ENCODE data around the gene CNOT6L. TPM values are rescaled to one million over a fixed set of nuclear protein-coding genes. Genes with fewer than 3 reads are reported as not detected.

CNOT6L gene
- total and polyA plus RNA-seq, 2 donors from 2014 or later, result 5.8 to 73.3 TPM

GRCh38 chr4:77665381-77666069 is 153.6 kb downstream of the CNOT6L start:
- DNase-seq (no peak), FAIRE-seq (no peak)
- Histone ChIP-seq H3K4me1 (ENCODE audit: control insufficient read depth in 2 of 3, insufficient read depth in 2 of 3, low read depth in 1 of 3, low read length in 3 of 3) (no peaks in the 10 kb centered on the region), H3K27me3 (ENCODE audit: control insufficient read depth, insufficient read depth, low read length) (no peaks in the 10 kb centered on the region), H3K9me3 (ENCODE audit: control insufficient read depth in 2 of 3, insufficient read depth in 1 of 3, low read length in 3 of 3) (no peaks in the 10 kb centered on the region), H3K27ac (ENCODE audit: low read depth in 2 of 2, low read length in 2 of 2) (no peak overlapping the region), H3K36me3 (ENCODE audit: control insufficient read depth in 2 of 3, insufficient read depth in 3 of 3, low read length in 3 of 3) (no peaks in the 10 kb centered on the region), H3K4me3 (ENCODE audit: low read length in 3 of 3) (no peak overlapping the region), H3K9ac (ENCODE audit: low read length in 3 of 3) (no peak overlapping the region)
- intact Hi-C loops (cut with DNase I), result no loop called here
- TF ChIP-seq CTCF (IDR thresholded peaks at IDR 0.05; ENCODE audit: borderline replicate concordance, extremely low read depth, insufficient read depth), result no peak

Other genes starting within 250 kb of the CNOT6L start
- 6.5 TPM for gene CXCL13, start 213.5 kb downstream of the CNOT6L start, total RNA-seq
- gene CXCL13, start 213.5 kb downstream of the CNOT6L start, polyA plus RNA-seq (ENCODE audit: insufficient read depth, low read depth, low replicate concordance), result not detected
- 29.8 TPM for gene MRPL1, start 43.5 kb upstream of the CNOT6L start, total RNA-seq
- 61.0 TPM for gene MRPL1, start 43.5 kb upstream of the CNOT6L start, polyA plus RNA-seq (ENCODE audit: insufficient read depth, low read depth, low replicate concordance)
- 31.5 TPM for gene FRAS1, start 238.0 kb upstream of the CNOT6L start, total RNA-seq
- gene FRAS1, start 238.0 kb upstream of the CNOT6L start, polyA plus RNA-seq (ENCODE audit: insufficient read depth, low read depth, low replicate concordance), result 6.5 TPM